Parathyroid adenoma (tissue), 2 donors: ENCODE data around the gene TMEM121.

ENCODE experiments used
- H2AFZ ChIP-seq: fragments of 300-600 bp; sonication (generic); one replicate; pipeline ENCODE4 v1.7.0; 2017; ENCODE audit warnings: antibody characterized with exemption, mild to moderate bottlenecking
- H3K27ac ChIP-seq: fragments of 300-600 bp; sonication (generic); one replicate; pipeline ENCODE4 v1.7.0; 2017
- H3K27me3 ChIP-seq: fragments of 300-600 bp; sonication (generic); one replicate; pipeline ENCODE4 v1.7.0; 2017; ENCODE audit warnings: low read length; ENCODE audit not compliant: control insufficient read depth, insufficient read depth
- H3K36me3 ChIP-seq: fragments of 300-600 bp; sonication (generic); one replicate; pipeline ENCODE4 v1.7.0; 2017; ENCODE audit warnings: low read length; ENCODE audit not compliant: control insufficient read depth, insufficient read depth
- H3K4me1 ChIP-seq: fragments of 300-600 bp; sonication (generic); one replicate; pipeline ENCODE4 v1.7.0; 2017; ENCODE audit warnings: control low read depth
- H3K4me2 ChIP-seq: fragments of 300-600 bp; sonication (generic); one replicate; pipeline ENCODE4 v1.7.0; 2017; ENCODE audit warnings: low read length
- H3K4me3 ChIP-seq: fragments of 300-600 bp; sonication (generic); one replicate; pipeline ENCODE4 v1.7.0; 2017; ENCODE audit warnings: low read depth, low read length
- H3K79me2 ChIP-seq: fragments of 300-600 bp; sonication (generic); one replicate; pipeline ENCODE4 v1.7.0; 2017; ENCODE audit warnings: control low read depth
- H3K9ac ChIP-seq: fragments of 300-600 bp; sonication (generic); one replicate; pipeline ENCODE4 v1.7.0; 2017; ENCODE audit warnings: mild to moderate bottlenecking
- H3K9me3 ChIP-seq: fragments of 300-600 bp; sonication (generic); one replicate; pipeline ENCODE4 v1.7.0; 2017; ENCODE audit warnings: low read length; ENCODE audit not compliant: control insufficient read depth
- CTCF ChIP-seq: fragments of 300-600 bp; sonication (generic); IDR thresholded peaks from one replicate; pipeline ENCODE4 v1.7.0; 2017; ENCODE audit warnings: antibody characterized with exemption, mild to moderate bottlenecking
- donor health status: primary hyperparathyroidism.

TMEM121 gene

GRCh38 chr14:105502446-105503295 is 23.7 kb upstream of the TMEM121 start:
- Histone ChIP-seq H3K4me3 (no peak overlapping the region), H2AFZ (no peak overlapping the region), H3K9me3 (no peaks in the 10 kb centered on the region), H3K4me1 (no peaks in the 10 kb centered on the region), H3K27ac (no peak overlapping the region), H3K79me2 (no peaks in the 10 kb centered on the region), H3K4me2 (no peak overlapping the region), H3K36me3 (no peaks in the 10 kb centered on the region), H3K27me3 (no peaks in the 10 kb centered on the region), H3K9ac (no peak overlapping the region)
- no peak for TF ChIP-seq CTCF

- Histone ChIP-seq H2AFZ (no peak overlapping the region), H3K27me3 (no peaks in the 10 kb centered on the region), H3K27ac (no peak overlapping the region), H3K4me2 (no peak overlapping the region), H3K36me3 (no peaks in the 10 kb centered on the region), H3K4me1 (no peaks in the 10 kb centered on the region), H3K4me3 (no peak overlapping the region), H3K9me3 (no peaks in the 10 kb centered on the region), H3K9ac (no peak overlapping the region), H3K79me2 (no peaks in the 10 kb centered on the region)
- no peak for TF ChIP-seq CTCF
Measured at GRCh38 chr14:105503296-105503640, 23.1 kb upstream of the TMEM121 start.

- Histone ChIP-seq H3K4me2 (no peak overlapping the region), H3K27ac (no peak overlapping the region)
Measured at GRCh38 chr14:105503935-105504692, 22.3 kb upstream of the TMEM121 start.

GRCh38 chr14:105505101-105505500 is 21.3 kb upstream of the TMEM121 start:
- no peak overlapping the region for H2AFZ ChIP-seq
- TF ChIP-seq CTCF, result no peak
- H3K27ac ChIP-seq, result no peak overlapping the region
- H3K36me3 ChIP-seq, result no peaks in the 10 kb centered on the region
- H3K4me1 ChIP-seq, result no peaks in the 10 kb centered on the region
- no peak overlapping the region for H3K4me3 ChIP-seq
- H3K9me3 ChIP-seq, result no peaks in the 10 kb centered on the region
- no peak overlapping the region for H3K4me2 ChIP-seq
- no peaks in the 10 kb centered on the region for H3K27me3 ChIP-seq
- no peak overlapping the region for H3K9ac ChIP-seq
- no peaks in the 10 kb centered on the region for H3K79me2 ChIP-seq

More at GRCh38 chr14:105503935-105504692, 22.3 kb upstream of the TMEM121 start:
- Histone ChIP-seq H3K27me3 (no peaks in the 10 kb centered on the region), H3K36me3 (no peaks in the 10 kb centered on the region), H3K4me3 (no peak overlapping the region), H3K9ac (no peak overlapping the region), H2AFZ (no peak overlapping the region), H3K9me3 (no peaks in the 10 kb centered on the region), H3K79me2 (no peaks in the 10 kb centered on the region), H3K4me1 (no peaks in the 10 kb centered on the region)
- TF ChIP-seq CTCF, result no peak
